Measurements from ENCODE around the gene TDRD3.

DNA sequence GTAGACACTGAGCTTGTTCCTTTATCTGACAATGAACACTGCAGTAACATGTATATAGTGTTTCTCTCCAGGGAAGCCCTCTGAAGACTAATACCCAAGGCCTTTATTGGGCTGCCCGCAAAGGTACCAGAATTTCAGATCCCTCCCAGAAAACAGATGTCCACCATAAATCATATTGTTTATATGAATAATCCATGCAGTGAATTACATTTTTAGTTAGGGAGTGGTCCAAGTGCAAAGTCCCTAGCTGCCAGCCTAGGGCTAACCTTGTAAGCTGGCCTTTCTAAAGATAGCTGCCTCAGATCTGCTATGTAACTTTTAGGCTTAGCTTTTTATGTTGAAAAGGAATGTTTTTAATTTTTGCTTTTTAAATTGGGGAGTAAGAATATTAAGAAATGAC lies 44.7 kb downstream of the TDRD3 start:
- TF ChIP-seq, protein P1, sequence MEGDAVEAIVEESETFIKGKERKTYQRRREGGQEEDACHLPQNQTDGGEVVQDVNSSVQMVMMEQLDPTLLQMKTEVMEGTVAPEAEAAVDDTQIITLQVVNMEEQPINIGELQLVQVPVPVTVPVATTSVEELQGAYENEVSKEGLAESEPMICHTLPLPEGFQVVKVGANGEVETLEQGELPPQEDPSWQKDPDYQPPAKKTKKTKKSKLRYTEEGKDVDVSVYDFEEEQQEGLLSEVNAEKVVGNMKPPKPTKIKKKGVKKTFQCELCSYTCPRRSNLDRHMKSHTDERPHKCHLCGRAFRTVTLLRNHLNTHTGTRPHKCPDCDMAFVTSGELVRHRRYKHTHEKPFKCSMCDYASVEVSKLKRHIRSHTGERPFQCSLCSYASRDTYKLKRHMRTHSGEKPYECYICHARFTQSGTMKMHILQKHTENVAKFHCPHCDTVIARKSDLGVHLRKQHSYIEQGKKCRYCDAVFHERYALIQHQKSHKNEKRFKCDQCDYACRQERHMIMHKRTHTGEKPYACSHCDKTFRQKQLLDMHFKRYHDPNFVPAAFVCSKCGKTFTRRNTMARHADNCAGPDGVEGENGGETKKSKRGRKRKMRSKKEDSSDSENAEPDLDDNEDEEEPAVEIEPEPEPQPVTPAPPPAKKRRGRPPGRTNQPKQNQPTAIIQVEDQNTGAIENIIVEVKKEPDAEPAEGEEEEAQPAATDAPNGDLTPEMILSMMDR (IDR thresholded peaks at IDR 0.05; ENCODE audit: low read depth, low read length): no peak
- no peak for TF ChIP-seq POLR2A (IDR thresholded peaks at IDR 0.05; ENCODE audit: extremely low read depth, insufficient read length)
